Central memory CD8-positive, alpha-beta T cell (primary cell): ENCODE data around the gene TEX30.

Source experiments
- ATAC-seq: fragments of 150-1000 bp; cut with Tn5 transposase; replicated peaks from 2 replicates; pipeline ENCODE4 v1.10.0; 2022; ENCODE audit warnings: mild to moderate bottlenecking, moderate FRiP score, moderate number of reproducible peaks; ENCODE audit not compliant: poor library complexity, severe bottlenecking; ENCODE audit errors: extremely low read depth
- DNase-seq, 2 donors: peaks; one replicate each; pipeline ENCODE4 v3.0.0; 2021; ENCODE audit warnings: low spot score in 2 of 2
- H3K27ac Mint-ChIP-seq: one replicate; pipeline ENCODE4 v1.8.0; 2022; ENCODE audit warnings: low read depth, mild to moderate bottlenecking, moderate library complexity, mixed read lengths
- H3K27me3 Mint-ChIP-seq: one replicate; pipeline ENCODE4 v1.8.0; 2022; ENCODE audit warnings: mixed read lengths
- H3K36me3 Mint-ChIP-seq: one replicate; pipeline ENCODE4 v1.8.0; 2022; ENCODE audit warnings: mild to moderate bottlenecking, moderate library complexity, mixed read lengths; ENCODE audit not compliant: insufficient read depth
- H3K4me1 Mint-ChIP-seq: one replicate; pipeline ENCODE4 v1.8.0; 2022; ENCODE audit warnings: mixed read lengths
- H3K4me3 Mint-ChIP-seq: one replicate; pipeline ENCODE4 v1.8.0; 2022; ENCODE audit warnings: mild to moderate bottlenecking, moderate library complexity, mixed read lengths
- H3K9me3 Mint-ChIP-seq: one replicate; pipeline ENCODE4 v1.8.0; 2022; ENCODE audit warnings: mixed read lengths

TEX30 gene

DNA sequence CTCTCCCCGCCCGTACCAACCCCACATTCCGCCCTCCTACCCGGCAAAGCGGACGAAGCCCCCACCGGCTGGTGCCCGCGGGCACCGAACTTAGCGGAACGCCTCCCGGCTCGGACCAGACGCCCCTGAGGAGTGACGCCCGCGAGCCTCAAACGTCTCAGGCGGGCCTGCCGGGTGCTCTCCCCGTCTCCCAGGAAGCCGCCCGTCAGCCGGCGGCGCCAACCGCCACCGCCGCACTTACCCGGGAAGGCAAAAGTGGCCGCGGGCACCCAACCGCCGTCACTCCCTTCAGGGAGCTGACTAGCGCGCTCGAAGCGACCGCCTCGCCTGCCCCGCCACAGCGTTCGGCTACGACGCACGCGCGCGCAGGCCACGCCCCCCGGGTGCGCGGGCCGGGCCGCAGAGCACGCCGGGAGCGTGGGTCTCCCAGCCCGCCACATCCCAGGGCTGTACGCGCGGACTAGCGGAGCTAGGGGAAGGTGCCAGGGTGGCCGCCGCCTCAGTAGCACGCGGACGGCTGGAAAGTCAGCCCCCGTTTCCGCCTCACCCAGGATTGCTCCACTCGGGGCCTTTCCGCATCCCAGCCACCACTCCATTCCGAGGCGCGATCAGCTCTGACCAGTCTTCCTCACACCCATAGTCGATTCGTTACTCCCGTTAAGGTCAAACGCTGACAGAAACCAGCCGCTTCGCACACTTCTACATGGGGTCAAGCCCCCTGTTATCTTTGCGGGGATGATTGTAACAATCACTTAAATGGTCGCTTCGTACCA lies at the start of gene TEX30:
Gene TEX30 (minus strand): TSS at position 346 of the 773 bp plus-strand sequence. CDS start 3,760 bp downstream, outside the sequence.
- ATAC-seq (peak; percentile 94), DNase-seq (peak; percentile 78 to 79)
- H3K9me3 Mint-ChIP-seq = no peaks in the 10 kb centered on the region
- H3K4me3 Mint-ChIP-seq = peak within 1 kb of the TSS; percentile 85
- H3K4me1 Mint-ChIP-seq = peaks cover 18% of the 10 kb centered on the region
- H3K27ac Mint-ChIP-seq = peak within 1 kb of the TSS; percentile 92
- peaks cover 1% of the 10 kb centered on the region for H3K36me3 Mint-ChIP-seq
- no peaks in the 10 kb centered on the region for H3K27me3 Mint-ChIP-seq

DNA sequence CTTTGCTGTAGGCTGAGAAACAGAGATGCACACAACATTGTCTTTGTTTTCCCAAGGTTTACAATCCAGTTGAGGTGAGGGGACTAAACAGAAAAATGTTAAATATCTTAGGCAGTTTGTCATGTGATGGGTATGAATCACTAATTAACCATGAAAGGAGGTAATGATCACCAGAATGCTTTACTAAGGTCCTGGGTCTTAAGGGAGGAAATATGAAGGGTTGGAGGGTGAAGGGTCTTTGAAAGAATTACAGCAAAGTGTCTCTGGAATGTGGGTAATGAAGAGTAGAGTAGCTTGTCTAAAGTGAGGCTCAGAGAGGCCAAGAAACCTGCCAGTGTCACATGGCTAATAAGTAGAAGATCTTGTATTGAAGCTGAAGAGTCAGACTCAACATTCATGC lies 44.3 kb upstream of the TEX30 start:
- H3K36me3 Mint-ChIP-seq = peaks cover 17% of the 10 kb centered on the region
- H3K4me1 Mint-ChIP-seq = peaks cover 6% of the 10 kb centered on the region
- H3K27me3 Mint-ChIP-seq = no peaks in the 10 kb centered on the region
- no peak for DNase-seq
- no peak overlapping the region for H3K4me3 Mint-ChIP-seq
- H3K9me3 Mint-ChIP-seq = no peaks in the 10 kb centered on the region
- H3K27ac Mint-ChIP-seq = no peak overlapping the region
- no peak for ATAC-seq

DNA sequence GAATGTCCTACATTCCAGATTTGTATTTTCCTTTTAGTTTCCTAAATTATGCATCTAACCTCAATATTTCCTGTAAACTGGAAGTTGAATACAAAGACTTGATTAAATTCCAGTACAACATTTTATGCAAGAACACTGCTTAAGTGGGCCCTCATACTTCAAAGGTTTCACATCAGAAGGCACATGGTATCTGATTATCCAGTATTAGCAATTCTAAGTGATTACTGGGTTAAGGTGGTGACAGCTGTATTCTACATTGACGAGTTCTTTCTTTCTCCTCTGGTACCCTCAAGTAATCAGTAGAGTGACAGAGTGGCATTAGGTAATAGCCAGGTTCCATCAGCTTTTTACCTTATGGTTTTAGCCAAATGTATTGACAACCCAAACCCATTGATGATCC lies 43.7 kb upstream of the TEX30 start:
- Mint-ChIP-seq H3K27me3 (no peaks in the 10 kb centered on the region), H3K36me3 (peaks cover 15% of the 10 kb centered on the region), H3K4me1 (peaks cover 10% of the 10 kb centered on the region), H3K4me3 (no peak overlapping the region), H3K27ac (no peak overlapping the region), H3K9me3 (no peaks in the 10 kb centered on the region)
- no peak for ATAC-seq
- no peak for DNase-seq

DNA sequence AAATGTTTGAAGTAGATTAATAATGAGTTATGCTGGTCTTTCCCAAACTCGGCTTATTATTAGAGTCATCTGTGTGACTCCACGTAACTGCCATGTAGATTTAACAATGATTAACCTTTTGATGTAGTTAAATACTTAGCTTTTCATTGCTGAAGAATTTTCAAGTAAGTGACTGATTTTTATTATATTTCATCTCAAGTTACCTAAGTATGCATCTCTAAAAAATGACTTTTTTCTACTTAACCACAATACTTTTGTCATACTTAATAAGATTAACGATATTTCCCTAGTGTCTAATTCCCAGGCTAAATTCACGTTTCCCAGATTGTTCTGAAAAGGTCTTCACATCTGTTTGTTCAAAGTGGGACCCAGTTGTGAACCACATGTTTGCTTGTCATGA lies 43.1 kb upstream of the TEX30 start:
- Mint-ChIP-seq H3K4me1 (peaks cover 15% of the 10 kb centered on the region), H3K27ac (no peak overlapping the region), H3K9me3 (no peaks in the 10 kb centered on the region), H3K27me3 (no peaks in the 10 kb centered on the region), H3K4me3 (no peak overlapping the region), H3K36me3 (peaks cover 13% of the 10 kb centered on the region)
- DNase-seq = no peak
- no peak for ATAC-seq

DNA sequence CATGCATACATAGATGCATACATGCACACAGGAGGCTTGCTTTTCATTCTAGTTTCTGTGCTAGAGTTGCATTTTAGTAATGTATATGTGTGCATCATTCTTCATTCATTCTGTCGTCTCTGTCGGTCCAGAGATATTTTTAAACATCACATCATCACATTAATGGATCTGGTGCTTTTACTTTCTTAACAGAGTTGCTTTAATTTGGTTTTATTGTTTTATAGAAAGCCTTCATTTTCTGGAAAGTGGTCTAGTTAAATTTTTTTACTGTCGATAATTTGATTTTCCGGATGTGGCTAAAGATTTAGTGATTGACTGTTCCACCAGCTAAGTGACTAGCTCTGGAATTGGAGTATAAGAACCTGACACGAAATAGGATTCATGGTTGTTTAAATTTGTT lies 42.2 kb upstream of the TEX30 start:
- Mint-ChIP-seq H3K4me1 (peaks cover 15% of the 10 kb centered on the region), H3K27ac (no peak overlapping the region), H3K4me3 (no peak overlapping the region), H3K9me3 (no peaks in the 10 kb centered on the region), H3K27me3 (no peaks in the 10 kb centered on the region), H3K36me3 (peaks cover 13% of the 10 kb centered on the region)
- DNase-seq (no peak), ATAC-seq (no peak)

DNA sequence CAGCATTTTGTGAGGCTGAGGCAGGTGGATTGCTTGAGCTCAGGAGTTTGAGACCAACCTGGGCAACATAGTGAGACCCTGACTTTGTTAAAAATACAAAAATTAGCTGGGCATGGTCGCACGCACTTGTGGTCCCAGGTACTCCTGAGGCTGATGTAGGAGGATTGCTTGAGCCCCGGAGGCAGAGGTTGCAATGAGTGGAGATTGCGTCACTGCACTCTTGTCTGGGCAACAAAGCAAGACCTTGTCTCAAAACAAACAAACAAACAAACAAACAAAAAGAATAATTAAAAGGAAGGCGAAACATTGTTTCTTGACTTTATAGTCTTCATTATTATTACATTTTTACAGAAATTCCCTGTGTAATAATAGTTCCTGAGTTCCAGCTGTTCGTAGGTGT lies 41.2 kb upstream of the TEX30 start:
- DNase-seq = no peak
- Mint-ChIP-seq H3K27ac (no peak overlapping the region), H3K9me3 (no peaks in the 10 kb centered on the region), H3K36me3 (peaks cover 12% of the 10 kb centered on the region), H3K27me3 (no peaks in the 10 kb centered on the region), H3K4me1 (peaks cover 20% of the 10 kb centered on the region), H3K4me3 (no peak overlapping the region)
- no peak for ATAC-seq

DNA sequence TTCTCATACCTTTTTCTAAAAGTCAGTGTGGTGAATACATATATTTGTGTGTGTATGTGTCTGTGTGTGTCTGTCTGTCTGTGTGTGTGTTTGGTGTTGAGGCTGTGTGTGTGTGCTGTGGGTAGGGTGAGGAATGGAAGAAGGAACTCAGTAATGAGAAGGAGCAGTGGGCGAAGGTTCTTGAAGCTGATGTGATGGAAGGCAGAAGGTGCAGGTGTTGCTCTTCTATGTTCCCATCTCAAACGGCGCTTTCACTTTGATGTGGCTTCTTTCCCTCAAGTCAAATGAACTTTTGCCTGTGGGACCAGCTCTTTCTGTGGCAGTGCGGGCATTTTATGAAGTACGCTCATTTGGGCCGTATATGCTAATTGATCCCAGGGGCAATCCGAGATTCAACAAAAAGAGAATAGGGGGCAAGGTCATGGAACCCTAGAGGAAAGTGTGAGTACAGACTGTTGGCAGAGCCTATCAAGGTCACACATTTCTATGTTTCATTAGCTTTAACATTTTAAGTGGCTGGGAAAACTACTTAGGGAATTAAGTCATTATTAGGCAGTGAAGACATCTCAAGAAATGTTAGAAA lies 40.5 kb upstream of the TEX30 start:
- Mint-ChIP-seq H3K4me3 (no peak overlapping the region), H3K9me3 (no peaks in the 10 kb centered on the region), H3K27ac (no peak overlapping the region), H3K27me3 (no peaks in the 10 kb centered on the region), H3K4me1 (peaks cover 21% of the 10 kb centered on the region), H3K36me3 (peaks cover 9% of the 10 kb centered on the region)
- DNase-seq = no peak
- ATAC-seq = no peak

DNA sequence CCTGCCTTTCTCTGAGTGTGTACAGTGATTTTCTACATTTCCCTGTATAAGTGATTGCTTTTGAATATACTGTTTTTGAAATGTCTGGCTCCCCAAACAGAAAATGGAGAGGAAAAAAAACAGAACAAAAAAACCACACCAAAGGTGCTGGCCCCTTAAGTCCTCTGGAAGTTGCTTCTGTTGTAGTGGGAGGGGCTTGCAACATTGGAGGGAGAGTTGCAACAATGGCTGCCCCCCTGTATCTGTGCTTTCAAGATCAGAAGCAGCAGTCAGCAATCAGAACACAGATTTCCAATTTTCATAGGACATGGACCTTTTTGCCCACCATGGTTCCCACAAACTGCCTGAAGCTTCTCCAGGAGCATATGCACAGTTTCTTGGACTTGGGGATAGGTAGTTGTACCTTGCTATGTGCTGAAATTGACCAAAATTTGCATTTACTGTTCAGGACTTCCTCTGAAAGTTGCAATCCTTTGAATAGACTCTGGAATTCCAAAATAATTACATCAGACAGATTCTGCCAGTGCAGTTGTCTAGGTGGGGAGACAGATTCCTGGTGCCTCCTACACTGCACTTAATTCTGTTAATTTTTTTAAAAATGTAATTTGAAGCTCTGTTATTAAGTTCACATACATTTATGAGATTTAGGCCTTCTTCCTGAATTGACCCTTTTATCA lies 39.2 kb upstream of the TEX30 start:
- DNase-seq = no peak
- H3K4me1 Mint-ChIP-seq = peaks cover 32% of the 10 kb centered on the region
- H3K4me3 Mint-ChIP-seq = no peak overlapping the region
- H3K27ac Mint-ChIP-seq = no peak overlapping the region
- H3K36me3 Mint-ChIP-seq = peaks cover 6% of the 10 kb centered on the region
- no peaks in the 10 kb centered on the region for H3K9me3 Mint-ChIP-seq
- no peak for ATAC-seq
- no peaks in the 10 kb centered on the region for H3K27me3 Mint-ChIP-seq

DNA sequence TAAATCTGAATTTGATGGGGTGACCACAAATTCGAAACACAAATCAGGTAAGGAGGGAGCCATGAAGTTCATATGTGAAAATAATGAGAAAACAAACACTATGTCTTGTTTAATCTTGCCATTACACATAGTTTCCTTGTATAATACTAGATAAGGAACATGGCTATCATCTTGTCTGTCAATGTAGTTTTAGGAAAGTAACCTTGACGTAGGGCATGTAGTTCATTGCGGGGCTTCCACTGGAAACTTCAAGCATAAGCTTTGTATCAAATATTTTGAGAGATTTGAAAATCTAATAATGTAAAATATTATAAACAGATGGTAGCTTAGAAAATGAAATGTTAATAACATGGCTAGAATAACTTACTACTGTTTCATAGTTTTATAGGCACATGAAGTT lies 34.1 kb upstream of the TEX30 start:
- no peak for ATAC-seq
- peaks cover 3% of the 10 kb centered on the region for H3K36me3 Mint-ChIP-seq
- H3K4me3 Mint-ChIP-seq = no peak overlapping the region
- H3K9me3 Mint-ChIP-seq = no peaks in the 10 kb centered on the region
- DNase-seq = no peak
- H3K27me3 Mint-ChIP-seq = no peaks in the 10 kb centered on the region
- no peak overlapping the region for H3K27ac Mint-ChIP-seq
- H3K4me1 Mint-ChIP-seq = peaks cover 26% of the 10 kb centered on the region

DNA sequence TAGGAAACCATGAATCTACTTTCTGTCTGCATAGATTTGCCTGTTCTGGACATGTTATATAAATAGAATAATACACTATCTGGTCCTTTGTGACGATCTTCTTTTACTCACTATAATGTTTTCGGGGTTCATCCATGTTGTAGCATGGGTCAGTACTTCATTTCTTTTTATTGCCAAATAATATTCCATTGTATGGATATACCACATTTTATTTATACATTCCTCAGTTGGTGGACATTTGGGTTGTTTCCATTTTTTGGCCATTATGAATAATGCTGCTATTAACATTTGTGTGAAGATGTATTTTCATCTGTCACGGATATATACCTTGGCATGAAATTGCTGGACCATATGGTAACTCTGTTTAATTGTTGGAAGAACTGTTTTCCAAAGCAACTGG lies 32.1 kb upstream of the TEX30 start:
- Mint-ChIP-seq H3K9me3 (no peaks in the 10 kb centered on the region), H3K27me3 (no peaks in the 10 kb centered on the region), H3K36me3 (peaks cover 9% of the 10 kb centered on the region), H3K4me3 (no peak overlapping the region), H3K27ac (no peak overlapping the region), H3K4me1 (peaks cover 24% of the 10 kb centered on the region)
- ATAC-seq = no peak
- DNase-seq = no peak

DNA sequence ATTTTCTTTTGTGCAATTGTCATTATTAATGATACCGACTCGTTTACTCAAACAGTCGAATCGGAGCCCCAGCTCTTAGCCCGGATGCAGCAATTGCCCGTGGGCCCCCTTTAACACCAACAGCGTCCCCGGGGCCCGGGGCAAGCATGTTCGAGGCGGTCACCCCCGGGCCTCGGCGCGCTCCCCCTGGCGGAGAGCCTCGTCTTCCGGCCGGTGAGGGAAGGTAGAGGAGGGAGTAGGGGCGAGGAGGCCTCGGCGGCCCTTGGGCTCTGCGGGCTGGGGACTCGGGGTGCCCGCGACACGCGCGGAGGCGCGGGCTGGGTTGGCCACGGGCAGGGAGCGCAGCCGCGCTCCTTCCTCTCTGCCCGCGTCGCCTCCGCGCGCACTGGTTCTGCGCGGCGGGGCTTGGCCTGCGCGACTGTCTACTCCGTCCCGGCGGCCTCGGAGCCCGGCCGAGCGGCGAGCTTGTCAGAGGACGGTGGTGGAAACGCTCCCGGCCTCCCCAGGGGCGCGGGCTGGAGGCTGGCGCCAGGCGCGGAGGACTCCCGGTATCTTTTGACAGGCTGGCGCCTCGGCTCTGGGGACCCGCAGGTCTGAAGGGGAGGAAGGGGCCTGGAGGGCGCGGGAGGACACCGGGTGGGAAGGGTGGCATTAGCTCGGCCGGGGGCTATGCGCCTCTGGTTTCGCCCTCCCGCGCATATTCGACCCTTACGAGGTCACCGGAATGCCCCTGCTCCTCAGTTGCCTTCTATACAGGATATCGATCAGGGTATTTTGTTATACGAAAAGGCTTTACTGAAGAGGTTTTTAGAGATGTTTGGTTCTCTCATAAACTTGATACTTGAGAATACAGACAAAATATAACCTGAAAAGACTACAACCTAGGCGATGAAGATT lies 26.8 kb upstream of the TEX30 start:
- ATAC-seq = peak; percentile 84
- peaks cover 17% of the 10 kb centered on the region for H3K4me1 Mint-ChIP-seq
- H3K27me3 Mint-ChIP-seq = no peaks in the 10 kb centered on the region
- H3K27ac Mint-ChIP-seq = peak overlapping the region; percentile 77
- peak overlapping the region; percentile 90 for H3K4me3 Mint-ChIP-seq
- H3K9me3 Mint-ChIP-seq = no peaks in the 10 kb centered on the region
- peaks cover 9% of the 10 kb centered on the region for H3K36me3 Mint-ChIP-seq
- peak; percentile 75 to 77 for DNase-seq

DNA sequence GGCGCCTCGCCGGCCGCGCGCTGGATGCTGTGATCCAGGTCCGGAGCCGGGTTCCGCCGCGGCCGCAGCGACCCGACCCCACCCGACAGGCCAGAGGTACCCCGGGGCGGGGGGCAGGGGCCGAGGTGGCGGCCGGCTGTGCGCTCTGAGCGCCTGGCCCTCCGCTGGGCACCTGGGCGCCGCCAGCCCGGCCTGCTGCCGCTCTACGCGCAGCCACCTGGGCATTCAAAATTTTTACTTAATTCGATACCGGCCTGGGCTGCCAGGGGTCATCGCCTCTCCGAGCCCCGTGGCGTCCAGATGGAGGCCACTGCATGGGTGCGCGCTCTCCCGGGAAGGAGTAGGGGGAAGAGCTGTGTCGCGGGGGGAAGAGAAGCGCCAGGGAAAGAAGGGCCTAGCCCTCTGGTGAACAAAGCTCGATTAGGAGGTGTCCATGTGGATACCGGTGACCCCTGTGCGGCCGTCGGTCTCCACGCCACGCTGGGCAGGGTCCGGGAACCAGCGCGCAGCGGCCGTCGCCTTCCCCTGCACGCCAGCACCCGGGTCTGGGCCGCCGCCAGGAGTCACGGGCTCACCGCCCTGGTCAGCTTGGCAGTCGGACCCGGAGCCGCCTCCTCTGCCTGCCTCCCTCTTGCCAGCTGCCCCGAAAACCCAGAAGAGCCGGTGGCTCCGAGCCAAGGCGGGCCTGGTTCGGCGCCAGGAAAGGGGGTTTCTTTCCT lies 26.0 kb upstream of the TEX30 start:
- Mint-ChIP-seq H3K9me3 (no peaks in the 10 kb centered on the region), H3K27ac (peak overlapping the region; percentile 77), H3K4me3 (peak overlapping the region; percentile 90), H3K4me1 (peaks cover 17% of the 10 kb centered on the region), H3K36me3 (peaks cover 11% of the 10 kb centered on the region), H3K27me3 (no peaks in the 10 kb centered on the region)
- ATAC-seq = no peak
- no peak for DNase-seq
